CD1c-positive myeloid dendritic cell (primary cell): Measurements from ENCODE around the gene KCNK5.
A peak's percentile ranks its signal among the peaks of the same experiment; 100 is the strongest.

ENCODE experiments used
- DNase-seq: peaks from one replicate; pipeline ENCODE4 v3.0.0-alpha.2; 2016; ENCODE audit errors: extremely low spot score

The KCNK5 gene

DNA sequence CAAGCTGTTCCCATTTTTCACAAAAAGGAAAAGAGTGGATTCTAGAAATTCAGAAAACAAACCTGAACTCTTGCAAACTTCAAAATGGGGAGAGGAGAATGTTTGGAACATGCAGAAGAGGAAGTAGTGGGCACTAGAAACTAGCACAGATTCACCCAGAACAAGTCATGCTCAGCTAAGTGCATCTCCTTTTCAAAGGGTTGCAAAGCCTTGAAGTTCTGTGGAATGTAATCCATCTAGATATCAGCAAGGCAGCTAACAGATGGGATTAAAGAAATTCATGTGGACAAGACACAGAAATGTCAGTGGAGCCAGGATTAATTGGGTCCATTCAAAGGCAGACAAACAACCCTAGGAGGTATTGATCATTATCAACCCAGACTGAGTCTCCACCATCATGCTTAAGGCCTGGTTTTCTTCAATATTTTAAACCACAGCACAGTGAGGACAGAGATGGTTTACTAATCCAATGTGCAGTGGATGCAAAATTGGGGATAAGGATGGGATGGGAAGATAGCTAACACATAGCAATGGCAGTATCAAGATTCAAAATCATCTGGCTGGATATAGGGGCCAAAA lies 31.3 kb downstream of the KCNK5 start:
- no peak for DNase-seq

DNA sequence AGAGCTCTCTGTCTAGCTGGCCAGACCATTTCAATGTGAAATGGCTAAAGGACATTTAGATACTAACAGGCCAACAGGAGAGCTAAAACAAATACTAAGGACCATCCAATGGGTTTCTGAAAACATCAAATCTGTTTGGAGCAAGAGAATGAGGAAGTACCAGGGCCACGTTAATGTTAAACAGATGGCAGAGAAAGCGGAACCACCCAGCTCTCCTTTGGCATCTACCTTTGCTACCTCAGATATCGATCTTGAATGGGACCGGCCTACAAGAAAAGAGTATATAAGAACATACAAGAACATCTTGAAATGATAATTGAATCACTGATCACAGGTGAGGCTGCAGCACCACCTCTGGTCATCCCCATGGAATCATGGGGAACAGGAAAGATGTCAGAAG lies 31.8 kb downstream of the KCNK5 start:
- peak; percentile 13 for DNase-seq

DNA sequence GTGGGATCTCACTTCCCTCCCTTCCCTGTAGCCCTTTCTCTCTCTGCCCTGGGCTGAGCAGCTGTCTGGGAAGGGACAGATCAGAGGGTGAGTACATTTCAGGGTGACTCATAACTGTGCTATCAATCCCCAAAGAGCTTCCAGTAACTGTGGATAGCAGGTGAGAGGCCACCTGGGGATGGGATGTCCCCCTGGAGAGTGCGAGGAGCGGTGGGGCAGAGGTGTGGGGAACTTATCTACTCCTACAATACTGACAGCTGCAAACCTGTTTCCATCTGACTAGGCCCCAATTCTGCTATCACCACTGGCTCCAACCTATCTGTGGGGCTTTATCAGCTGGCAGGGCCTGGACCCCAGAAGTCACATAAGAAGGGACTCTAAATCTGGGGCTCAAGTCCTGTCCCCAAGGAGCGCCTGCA lies 32.6 kb downstream of the KCNK5 start:
- DNase-seq: no peak

DNA sequence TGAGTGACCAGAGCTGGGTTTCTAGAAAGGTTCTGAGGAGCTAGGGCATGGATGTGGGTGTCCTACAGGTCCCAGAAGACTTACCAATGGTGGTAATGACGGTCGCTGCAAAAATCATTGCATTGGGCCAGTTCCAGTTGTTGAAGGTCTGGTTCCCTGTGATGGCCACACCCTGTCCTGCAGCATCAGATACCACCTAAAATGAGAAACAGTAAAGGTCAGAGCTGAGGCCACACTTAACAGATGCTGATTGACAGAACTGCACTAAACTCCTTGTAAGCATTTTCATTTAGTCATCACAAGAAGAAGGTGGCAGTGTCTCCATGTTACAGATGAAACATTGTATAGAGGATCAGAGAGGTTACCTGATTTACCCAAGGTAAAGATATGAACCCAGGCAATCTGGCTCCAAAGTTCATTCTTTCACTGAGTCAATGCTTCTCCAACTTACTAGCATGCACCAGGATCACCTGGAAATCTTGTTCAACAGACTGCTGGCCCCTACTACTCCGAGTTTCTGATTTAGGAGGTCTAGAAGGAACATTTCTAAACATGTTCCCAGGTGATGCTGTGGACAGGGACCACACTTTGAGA lies 33.4 kb downstream of the KCNK5 start:
- no peak for DNase-seq

DNA sequence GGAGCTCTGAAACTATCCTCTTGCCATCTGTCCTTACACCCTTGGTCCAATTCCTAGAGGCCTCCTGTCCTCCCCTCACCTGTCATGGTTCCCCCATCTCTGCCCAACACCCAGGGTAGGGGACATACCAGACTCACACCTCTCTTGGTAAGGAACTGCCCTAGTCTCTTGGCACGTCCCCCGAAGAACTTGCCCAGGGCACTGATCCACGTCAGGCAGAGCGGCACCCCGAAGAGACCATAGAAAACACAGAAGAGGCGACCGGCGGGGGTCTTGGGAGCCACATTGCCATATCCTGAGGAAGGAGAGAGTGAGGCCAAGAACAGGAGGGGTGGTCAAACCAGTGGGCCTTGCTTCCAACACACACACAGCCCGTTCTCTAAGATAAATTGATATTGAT lies 34.8 kb downstream of the KCNK5 start:
- no peak for DNase-seq

DNA sequence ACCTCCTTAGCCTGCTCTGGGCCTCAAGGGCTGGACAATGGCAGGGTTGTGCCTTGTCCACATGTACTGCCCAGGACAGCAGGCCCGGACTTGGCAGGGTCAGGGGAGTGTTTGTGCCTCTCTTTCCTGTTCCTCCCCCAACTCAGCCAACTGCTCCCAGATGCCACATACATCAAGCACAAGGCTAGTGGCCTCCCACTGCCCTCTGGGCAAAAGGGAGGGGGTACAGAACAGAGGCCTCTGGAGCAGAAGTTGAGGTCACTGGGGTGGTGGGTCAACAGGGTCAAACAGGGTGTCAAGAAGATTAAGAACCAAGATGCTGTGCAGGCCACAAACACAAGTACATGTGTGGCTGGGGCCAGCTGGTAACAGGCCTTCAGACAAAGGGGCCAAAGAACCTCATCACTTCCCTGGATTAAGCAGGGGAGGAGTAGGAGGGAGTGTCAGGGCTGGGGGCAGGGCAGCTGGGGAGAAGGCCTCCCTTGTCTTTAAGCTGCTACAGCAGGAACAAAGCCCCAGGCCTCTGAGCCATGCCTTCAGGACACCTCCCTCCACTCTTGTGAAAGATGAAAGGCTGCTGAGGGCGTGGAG lies 36.0 kb downstream of the KCNK5 start:
- DNase-seq: no peak

DNA sequence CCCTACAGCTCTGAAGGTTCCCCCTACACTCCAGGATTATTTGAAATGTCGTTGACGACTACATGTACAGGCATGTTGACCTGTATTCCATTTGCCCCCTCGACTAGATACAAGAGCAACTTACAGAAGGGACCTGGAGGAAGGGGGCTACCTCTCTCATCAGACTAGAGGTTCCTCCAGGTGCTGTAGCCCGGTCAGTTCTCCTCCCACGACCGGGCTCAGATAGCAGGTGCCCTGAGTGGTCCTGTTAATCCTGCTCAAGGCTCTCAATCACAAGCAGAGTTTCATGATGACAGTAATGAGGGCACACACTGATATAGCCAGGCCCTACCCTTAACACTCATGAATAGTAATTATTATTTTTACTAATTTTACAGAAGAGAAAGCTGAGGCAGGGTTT lies 36.5 kb downstream of the KCNK5 start:
- DNase-seq: no peak

DNA sequence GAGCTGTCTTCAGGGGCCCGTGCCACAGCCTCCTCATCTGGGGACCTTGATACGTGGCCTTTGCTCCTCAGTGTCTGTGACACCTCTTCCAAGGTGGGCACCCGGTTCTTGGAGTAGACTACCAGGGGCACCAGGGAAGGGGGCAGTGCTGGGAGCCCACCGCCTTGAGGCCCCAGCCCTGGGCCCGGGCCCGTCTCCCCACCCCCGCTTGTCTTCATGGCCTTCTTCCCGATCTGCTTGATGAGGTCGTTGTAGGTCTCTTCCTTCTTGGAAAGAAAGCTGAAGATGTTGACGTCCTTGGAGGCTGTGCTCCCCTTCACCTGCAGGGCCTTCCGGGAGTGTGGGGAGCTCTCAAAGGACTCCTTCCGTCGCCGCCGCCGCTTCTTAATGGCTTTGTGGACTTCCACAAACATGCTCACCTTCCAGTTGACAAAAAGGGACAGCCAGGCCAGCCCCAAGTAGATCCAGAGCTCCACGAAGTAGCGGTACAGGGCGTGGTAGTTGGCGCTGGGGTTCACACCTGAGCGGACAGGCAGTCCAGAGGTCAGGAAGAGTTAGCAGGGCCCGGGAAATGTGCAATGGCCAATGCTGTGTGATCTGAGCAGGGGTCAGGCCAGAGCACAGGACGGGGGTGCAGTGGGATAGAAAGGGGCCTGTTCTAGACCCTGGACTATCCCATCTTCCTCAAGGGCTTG lies 37.9 kb downstream of the KCNK5 start:
- no peak for DNase-seq

DNA sequence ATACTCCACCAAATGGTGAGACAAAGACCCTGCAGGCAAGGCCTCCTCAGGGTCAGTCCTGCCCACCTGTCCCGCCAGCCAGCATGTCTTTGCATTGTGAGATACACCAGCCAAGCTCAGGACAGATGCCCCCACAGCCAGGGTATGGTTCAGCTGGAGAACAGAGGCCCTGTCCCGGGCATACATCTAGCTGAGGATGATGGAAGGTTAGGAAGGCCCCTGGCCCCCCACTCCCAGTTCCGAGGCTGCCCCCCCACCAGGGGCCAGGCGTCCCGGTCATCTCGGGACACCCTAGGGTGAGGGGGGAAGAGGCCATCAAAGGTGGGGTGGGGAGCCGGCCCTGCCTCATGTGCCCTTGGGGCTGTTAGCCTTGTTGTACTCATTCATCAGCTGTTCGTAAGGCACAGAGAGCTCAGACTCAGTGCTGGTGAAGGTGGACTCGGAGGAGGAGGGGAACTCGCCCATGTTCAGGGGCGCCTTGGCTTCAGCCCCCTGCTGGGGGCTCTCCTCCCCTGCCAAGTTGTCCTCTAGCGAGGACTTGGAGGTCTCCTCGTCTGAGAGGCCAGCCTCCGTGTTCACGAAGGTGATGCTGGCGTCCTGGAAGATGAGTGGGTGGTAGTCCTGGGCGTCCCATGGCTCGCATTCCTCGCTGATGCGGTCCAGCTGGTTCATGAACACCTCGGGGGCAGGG lies 38.6 kb downstream of the KCNK5 start:
- DNase-seq: no peak

DNA sequence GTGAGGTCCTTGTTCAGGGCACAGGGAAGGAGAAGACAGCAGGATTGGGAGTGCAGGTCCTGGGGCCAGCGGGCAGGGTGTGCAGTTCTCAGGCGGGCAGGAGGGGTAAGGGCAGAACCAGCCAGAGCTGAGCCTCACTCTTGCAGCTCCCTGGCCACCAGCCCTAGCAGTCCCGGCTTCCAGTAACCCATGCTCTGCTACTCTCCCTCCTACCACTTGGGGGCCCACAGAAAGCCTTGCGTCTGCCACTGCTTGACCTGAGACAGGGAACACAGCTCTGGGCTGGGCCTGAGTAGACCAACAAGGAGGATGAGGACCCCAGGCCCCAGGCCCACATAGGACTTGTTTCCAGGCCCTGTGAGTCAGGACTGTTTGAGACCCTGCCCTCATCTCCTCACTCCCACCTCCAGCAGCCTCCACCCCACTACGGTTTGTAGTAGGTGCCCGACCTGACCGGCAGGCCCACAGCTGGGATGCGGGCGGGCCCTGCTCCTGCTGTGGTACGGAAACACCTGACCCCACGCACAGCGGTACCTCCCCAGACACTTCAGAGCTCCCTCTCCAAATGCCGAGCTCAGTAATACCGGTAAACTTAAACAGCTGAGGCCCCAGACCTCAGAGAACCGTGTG lies 39.2 kb downstream of the KCNK5 start:
- DNase-seq: peak; percentile 37

DNA sequence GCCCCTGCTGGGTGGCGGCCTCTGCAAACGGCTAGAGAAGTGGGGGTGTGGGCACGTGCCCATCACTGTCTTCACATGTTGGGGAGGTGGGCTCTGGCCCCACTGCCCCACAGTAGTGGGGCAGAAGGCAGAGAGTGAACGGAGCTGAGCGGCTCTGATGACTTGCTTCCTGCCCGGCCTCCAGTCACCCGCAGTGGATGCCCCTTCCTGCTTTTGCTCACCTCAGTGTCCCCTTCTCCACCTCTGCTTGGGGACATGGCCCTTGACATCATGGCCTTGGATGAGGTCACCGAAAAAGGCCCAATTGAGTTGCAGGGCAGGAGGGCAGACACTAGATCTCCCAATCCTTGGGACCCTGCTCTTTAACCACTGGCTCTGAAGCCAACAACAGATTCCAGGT lies 40.1 kb downstream of the KCNK5 start:
- DNase-seq: no peak

DNA sequence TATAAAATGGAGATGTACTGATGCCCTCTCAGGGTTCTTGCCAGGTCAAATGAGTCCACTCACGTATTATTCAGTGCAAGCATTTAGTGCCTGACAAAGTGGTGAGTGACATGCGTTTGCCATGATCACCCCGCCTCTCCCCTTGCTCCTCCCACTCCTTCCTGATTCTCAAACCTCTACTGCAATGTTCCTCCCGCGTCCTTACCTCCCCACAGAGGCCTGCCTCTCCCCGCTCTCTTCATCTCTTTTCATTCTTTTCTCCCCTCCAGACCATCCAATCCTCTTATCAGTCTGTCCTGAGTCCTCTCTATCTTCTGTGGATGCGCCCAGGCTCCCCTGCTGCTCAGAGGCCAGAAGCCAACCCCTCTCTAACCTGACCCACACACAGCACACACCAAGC lies 40.7 kb downstream of the KCNK5 start:
- DNase-seq: peak; percentile 45

DNA sequence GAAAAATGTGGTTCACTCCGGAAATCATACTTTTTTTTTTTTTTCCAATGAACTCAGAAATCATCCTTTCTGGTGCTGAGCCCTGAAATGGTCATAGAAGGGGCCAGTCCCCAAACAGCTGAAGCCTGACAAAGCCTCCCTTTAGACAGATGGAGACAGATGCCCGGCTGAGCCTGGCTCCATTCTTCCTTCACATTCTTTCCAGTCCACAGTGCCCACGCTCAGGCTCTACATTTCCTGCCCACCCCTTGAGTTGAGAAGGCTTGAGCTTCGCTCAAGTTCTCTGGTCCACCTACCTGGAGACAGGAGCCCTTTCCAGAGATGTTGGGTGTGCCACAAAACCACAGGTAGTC lies 41.2 kb downstream of the KCNK5 start:
- no peak for DNase-seq

DNA sequence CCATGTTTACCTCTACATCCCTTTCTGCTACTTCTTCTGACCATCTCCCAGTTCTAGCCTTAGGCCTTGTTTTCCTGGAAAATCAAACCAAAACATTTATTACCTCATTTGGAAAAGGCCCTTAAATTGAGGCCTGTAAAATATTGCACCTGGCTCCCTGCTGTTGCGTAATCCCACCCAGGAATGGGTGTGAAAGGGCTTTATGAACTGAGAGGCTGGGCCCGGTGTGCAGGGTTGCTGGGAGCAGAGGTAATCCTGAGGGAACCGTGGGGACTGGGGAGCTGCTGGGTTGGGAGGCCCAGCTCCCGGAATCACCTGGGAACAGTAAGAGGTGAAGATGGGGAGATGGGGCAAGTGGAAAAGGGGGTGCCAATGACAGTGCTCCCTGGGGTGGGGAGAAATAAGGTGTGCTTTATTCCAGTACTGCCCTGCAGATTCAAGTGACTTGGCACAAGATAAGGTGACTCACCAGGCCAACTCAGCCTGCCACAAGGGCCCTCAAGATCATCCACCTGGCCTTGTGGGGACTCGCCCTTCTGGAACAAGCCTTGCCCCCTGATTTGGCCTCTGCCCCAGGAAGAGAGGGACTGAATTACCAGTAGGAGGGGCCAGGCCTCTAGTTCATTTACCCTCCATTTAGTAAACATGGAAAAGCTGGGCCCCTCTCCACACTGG lies 44.2 kb downstream of the KCNK5 start:
- no peak for DNase-seq

DNA sequence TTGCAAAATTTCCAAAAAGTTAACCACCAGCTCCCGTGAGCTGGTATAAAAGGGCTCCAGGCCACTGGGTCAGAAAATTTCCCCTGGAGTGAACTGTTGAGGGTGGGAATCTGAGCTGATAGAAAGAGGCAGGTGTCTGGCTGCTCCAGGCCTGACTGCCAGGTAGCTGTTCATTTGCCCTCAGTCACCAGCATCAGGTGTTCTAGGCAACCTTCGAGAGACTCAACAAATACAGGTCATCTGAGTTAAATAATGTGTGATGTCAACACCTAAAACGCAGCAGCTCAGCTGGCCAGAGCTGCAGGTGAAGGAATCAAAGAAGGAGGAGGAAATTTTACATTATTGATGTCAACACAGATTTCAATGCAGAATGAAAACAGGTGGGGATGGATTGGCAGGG lies 46.7 kb downstream of the KCNK5 start:
- DNase-seq: no peak

DNA sequence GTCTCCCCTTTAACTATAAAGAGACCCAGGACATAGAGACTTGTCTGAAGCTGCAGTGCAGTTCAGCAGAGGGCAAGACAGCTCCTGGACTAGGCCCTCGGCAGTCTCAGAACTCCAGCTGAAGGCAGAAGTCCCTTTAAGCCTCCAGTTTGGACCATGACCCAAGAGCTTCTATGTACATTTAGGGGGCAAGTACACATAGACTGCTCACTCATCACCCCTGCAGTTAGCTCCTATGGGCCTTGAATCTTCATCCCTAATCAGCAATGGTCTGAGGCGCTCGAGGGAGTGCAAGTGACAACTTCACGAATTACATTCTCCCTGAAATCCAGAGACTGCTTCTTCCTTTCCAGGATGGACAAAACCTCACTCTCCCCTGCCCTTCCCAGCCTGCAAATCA lies 47.4 kb downstream of the KCNK5 start:
- no peak for DNase-seq

DNA sequence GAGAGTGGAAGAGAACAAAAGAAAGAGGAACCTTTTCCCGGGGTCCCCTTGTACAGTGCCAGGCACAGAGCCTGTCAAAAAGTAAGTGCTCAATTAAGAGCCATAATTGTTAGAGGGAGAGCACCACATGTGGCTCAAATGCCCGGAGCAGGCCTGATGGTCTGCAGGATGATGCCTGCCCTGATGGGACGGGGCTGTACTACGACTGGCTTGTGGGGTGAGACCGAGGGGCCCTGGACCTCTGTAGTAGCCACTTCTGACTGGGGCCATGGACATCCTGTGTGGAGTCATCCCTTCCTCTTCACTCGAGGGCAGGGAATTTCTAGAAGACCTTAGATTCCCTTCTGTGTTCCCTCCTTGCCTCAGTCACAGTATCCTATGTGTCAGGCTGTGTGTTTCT lies 47.9 kb downstream of the KCNK5 start:
- DNase-seq: no peak

DNA sequence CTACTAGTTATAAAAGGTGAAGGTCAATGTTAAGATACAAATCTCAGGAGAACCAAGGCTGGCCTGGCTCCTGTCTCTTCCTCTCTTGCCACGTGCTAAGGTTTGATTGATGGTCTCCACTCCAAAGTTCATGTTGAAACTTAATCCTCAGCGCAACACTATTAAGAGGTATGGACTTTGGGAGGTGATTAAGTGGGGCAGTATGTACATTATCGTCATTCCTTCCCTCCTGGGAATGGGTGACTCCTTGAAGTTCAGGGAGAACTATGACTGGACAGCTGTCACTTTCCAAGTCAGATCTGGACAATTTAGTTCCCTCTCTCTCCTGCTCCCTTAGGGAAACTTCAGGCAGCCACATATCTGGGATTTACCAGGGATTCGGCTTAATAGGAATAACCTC lies 50.5 kb downstream of the KCNK5 start:
- no peak for DNase-seq

DNA sequence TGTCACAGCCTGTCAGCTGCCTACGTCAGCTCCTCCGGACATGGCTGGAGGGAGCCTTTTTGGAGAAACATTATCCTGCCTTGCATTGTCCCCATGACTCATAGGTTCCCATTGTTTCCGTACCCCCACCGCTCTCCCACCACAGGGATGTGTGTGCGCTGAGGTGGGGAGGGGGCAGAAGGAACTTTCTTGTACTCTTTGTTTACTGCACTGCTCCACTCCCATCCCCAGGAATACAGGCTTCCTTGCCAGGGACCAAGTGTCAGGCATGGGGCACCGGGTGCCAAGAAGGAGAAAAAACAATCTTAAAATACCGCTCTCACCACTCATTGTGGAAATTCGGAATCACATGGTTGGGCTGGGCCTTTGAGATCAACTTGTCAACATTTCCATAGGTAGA lies 51.0 kb downstream of the KCNK5 start:
- DNase-seq: no peak

DNA sequence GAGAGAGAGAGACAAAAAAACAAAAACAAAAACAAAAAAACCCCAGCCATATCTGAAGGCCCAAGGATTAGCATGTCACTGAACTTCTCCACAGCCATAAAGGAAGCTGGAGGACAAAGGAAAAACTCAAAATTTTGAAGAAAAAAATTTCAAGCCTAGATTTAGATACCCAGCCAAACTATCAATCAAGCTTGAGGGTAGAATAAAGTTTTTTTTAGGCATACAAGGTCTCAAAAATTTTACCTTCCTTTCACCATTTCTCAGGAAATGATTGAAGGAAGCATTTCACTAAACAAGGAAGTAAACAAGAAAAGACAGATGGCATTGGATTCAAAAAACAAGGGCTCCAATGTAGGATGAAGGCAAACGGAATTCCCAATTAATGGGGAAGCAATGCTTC lies 52.1 kb downstream of the KCNK5 start:
- no peak for DNase-seq

DNA sequence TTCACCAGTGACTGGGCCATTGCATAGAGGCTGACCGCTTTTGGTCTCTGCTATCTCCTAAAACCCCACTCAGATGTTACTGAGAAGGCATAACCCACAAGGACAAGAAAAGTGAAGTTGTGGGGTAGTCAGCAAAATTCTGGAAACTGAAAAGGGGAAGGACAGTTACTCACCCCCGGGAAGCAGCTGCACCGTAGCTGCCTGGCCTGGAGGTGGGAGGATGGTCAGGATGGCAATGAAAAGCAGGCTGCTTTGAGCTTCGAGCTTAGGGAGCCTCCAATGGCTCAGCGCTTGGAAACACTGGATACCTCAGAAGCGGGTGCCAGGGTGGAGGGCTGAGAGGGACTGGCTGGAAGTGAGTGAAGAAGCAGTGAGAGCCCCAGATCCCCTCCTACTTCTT lies 56.0 kb downstream of the KCNK5 start:
- DNase-seq: peak; percentile 68

DNA sequence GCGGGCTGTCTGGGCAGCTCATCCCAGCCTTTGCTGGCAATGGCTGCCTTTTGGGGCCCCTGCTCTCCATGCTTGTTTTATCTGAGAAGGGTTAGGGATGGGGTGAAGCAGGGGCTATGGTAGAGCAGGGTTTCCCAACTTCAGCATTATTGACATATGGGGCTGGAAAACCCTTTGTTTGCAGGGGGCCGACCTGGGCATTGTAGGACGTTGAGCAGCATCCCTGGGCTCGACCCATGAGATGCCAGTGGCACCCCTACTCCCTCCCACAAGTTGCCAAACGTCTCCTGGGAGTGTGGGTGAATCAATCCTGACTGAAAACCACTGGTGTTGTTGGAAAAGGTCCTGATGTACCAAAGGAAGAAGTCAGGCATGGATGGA lies 56.9 kb downstream of the KCNK5 start:
- no peak for DNase-seq
